ENCODE data around the gene CHAMP1. TPM values are rescaled to one million over a fixed set of nuclear protein-coding genes. Genes with fewer than 3 reads are reported as not detected.

The CHAMP1 gene
- total and polyA plus RNA-seq, 2 of the 4 experiments (the other 2 are of a cell fraction): 13.3 to 32.7 TPM

DNA sequence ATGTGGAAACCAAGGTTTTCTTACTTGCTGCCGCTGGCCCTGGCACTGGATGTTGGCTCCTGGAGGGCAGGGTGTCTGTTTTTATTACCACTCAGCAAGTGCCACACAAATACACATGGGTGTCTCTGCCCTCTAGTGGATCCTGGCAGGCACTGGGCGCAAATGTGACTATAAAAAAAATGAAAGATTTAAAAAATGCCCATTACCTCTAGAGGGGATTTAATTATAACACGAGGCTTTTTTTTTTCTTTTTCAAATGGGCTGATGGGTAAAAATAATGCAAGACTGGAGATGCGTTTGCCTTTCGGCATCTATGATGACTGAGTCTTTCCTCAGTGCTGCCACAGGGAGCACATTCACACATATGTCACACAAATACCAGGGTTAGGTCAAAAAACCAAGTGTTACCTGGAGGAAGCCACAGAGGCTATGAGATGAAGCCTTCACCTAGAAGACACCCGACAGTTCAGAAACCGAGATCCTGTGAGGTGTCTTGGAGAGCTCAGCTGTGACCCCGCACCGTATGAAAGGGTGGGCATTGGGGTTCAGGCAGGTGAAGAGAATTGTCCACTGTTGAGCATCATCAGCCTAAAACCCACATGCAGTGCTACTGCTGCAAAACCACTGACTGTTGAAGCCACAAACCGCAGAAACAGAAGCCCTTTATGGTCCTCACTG is 25.7 kb downstream of the CHAMP1 start (continued):
- no peak for TF ChIP-seq POLR2A (IDR thresholded peaks at IDR 0.05; ENCODE audit: low read depth, low read length)

DNA sequence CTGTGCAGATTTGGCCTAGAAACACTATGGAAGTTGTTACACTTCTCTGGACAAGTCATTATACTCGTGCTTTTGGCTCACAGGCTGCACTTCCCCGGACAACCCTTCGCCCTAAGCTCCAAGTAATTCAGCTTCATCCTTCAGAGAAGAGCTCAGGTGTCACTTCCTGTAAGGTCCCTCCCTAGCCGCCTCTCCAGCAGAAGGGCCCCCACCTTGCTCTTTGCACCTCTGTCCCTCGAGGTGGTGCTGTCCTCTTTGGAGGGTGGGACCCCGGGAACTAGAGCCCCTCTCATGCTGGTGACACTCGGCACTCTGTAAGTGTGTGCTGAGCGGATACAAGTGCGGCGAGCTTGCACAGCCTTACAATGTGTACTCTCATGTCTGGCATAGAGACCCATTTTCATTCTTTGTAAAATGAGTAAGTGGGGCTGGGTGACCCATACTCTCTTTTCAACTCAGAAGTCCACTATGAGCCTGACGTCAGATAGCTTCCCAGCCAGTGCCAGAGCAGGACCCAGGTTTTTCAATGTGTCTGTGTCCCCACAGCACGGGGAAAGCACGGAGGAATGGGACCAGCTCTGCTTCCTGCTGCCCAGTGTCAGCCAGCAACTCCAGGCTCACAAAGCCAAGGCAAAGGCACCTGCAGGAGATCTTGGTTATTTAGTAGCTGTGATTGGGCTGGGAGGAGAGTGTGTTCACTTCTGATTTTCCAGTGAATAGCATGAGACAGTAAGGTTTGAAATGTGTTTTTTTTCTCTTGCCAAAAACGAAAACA is 26.9 kb downstream of the CHAMP1 start:
- no TSS peak for BruUV-seq (replicated peaks)
- Histone ChIP-seq H3K4ac (ENCODE audit: low read depth, low read length) (no peak overlapping the region), H2BK120ac (ENCODE audit: low read depth, low read length) (no peak overlapping the region), H3K23ac (ENCODE audit: low read depth, low read length) (no peak overlapping the region), H3K9ac (ENCODE audit: low read depth, low read length) (no peak overlapping the region), H2BK5ac (ENCODE audit: low read depth, low read length, poor library complexity, severe bottlenecking) (no peak overlapping the region), H3K9me3 (ENCODE audit: control insufficient read depth, insufficient read depth, low read length) (no peaks in the 10 kb centered on the region; the same call in 1 of the 2 replicates), H2BK20ac (ENCODE audit: low read depth, low read length) (no peak overlapping the region), H2BK15ac (ENCODE audit: low read depth, low read length) (no peak overlapping the region), H3K9me1 (ENCODE audit: insufficient read depth, low read length) (no peaks in the 10 kb centered on the region), H3K4me2 (ENCODE audit: low read depth, low read length) (no peak overlapping the region), H3K4me3 (ENCODE audit: insufficient read depth, low read depth, low read length) (no peak overlapping the region), H4K8ac (ENCODE audit: low read depth in 2 of 2, low read length in 2 of 2) (no peak overlapping the region), H3K79me1 (ENCODE audit: low read depth in 1 of 2, low read length in 2 of 2) (no peaks in the 10 kb centered on the region), H3K14ac (replicated peaks; ENCODE audit: low read depth, low read length) (no peak overlapping the region), H3K4me1 (ENCODE audit: control insufficient read depth, insufficient read depth, low read length) (no peaks in the 10 kb centered on the region), H2AK5ac (ENCODE audit: low read depth, low read length) (no peak overlapping the region), H4K20me1 (ENCODE audit: insufficient read depth, low read length) (no peaks in the 10 kb centered on the region), H2AK9ac (replicated peaks; ENCODE audit: low read depth, low read length, poor library complexity) (no peak overlapping the region), H3K56ac (ENCODE audit: extremely low read depth, insufficient read depth, low read length) (no peak overlapping the region), H3K27ac (ENCODE audit: insufficient read depth, low read length) (no peak overlapping the region), H4K5ac (ENCODE audit: low read depth, low read length) (no peak overlapping the region), H3K27me3 (ENCODE audit: control insufficient read depth, insufficient read depth, low read length) (peaks cover 2% of the 10 kb centered on the region; the same call in 1 of the 2 replicates), H4K91ac (ENCODE audit: insufficient read depth, low read depth, low read length) (no peak overlapping the region), H3K36me3 (ENCODE audit: control insufficient read depth, insufficient read depth, low read length) (no peaks in the 10 kb centered on the region), H3K18ac (ENCODE audit: low read depth, low read length) (no peak overlapping the region), H2AFZ (replicated peaks; ENCODE audit: low read length, poor library complexity) (peak overlapping the region; percentile 51)
- no peak for DNase-seq
- intact Hi-C loops (cut with micrococcal nuclease): no loop called here
- ChIA-PET CTCF (interaction anchor here (0.6 kb wide), 1 partner anchor 773 kb away, joined by 3 read pairs; no protein-coding TSS in a partner anchor), POLR2A (ENCODE audit: unreplicated experiment) (interaction anchor here (0.6 kb wide), 1 partner anchor 59 kb away, joined by 3 read pairs; no protein-coding TSS in a partner anchor)
- WGBS, 2 experiments (ENCODE audit: extremely low coverage in 2 of 2, insufficient read length in 1 of 2): 63% methylated on average over 7 of the region's 14 CpGs; no CpG with 5 or more reads in 1 of the 2 experiments
- ATAC-seq (ENCODE audit: low read depth): no peak
- in situ Hi-C loops (cut with MboI; ENCODE audit: low sequenced_read_pairs): no loop called here
- dilution Hi-C loops (cut with HindIII; ENCODE audit: low sequenced_read_pairs, unreplicated experiment): no loop called here
- TF ChIP-seq RAD21 (IDR thresholded peaks at IDR 0.05; ENCODE audit: low read length) (no peak), CHD1 (IDR thresholded peaks at IDR 0.05; ENCODE audit: low read depth, low read length) (no peak), ELK1 (IDR thresholded peaks at IDR 0.05; ENCODE audit: borderline replicate concordance, low read depth, low read length) (no peak), CEBPB (IDR thresholded peaks at IDR 0.05; ENCODE audit: low read depth, low read length) (no peak), MXI1 (IDR thresholded peaks at IDR 0.05; ENCODE audit: borderline replicate concordance, low read depth, low read length) (no peak), MAZ (IDR thresholded peaks at IDR 0.05; ENCODE audit: borderline replicate concordance, low read depth, low read length) (no peak), POLR2A (IDR thresholded peaks at IDR 0.05; ENCODE audit: low read depth, low read length) (no peak), NFE2L2 (IDR thresholded peaks at IDR 0.05; ENCODE audit: low read depth, low read length) (no peak), MAFK (IDR thresholded peaks at IDR 0.05; ENCODE audit: low read depth, low read length) (no peak), RFX5 (IDR thresholded peaks at IDR 0.05; ENCODE audit: low read depth, low read length) (no peak), RCOR1 (IDR thresholded peaks at IDR 0.05; ENCODE audit: insufficient replicate concordance, low read length) (no peak), FOS (IDR thresholded peaks at IDR 0.05; ENCODE audit: low read depth, low read length) (no peak)
- TF ChIP-seq, protein P1, sequence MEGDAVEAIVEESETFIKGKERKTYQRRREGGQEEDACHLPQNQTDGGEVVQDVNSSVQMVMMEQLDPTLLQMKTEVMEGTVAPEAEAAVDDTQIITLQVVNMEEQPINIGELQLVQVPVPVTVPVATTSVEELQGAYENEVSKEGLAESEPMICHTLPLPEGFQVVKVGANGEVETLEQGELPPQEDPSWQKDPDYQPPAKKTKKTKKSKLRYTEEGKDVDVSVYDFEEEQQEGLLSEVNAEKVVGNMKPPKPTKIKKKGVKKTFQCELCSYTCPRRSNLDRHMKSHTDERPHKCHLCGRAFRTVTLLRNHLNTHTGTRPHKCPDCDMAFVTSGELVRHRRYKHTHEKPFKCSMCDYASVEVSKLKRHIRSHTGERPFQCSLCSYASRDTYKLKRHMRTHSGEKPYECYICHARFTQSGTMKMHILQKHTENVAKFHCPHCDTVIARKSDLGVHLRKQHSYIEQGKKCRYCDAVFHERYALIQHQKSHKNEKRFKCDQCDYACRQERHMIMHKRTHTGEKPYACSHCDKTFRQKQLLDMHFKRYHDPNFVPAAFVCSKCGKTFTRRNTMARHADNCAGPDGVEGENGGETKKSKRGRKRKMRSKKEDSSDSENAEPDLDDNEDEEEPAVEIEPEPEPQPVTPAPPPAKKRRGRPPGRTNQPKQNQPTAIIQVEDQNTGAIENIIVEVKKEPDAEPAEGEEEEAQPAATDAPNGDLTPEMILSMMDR (conservative IDR thresholded peaks at IDR 0.05; ENCODE audit: low read depth, low read length): no peak

Data from IMR-90 (cell line).